GM10266 (cell line): ENCODE results near the gene ATP1B3.

ENCODE experiments used
- DNase-seq: peaks from one replicate; pipeline ENCODE4 v3.0.0; 2012; ENCODE audit errors: extremely low spot score
- TF ChIP-seq, protein P1 (sequence below): IDR thresholded peaks from 2 replicates; pipeline ENCODE4 v1.5.1; 2012; ENCODE audit warnings: mild to moderate bottlenecking, low read depth; ENCODE audit not compliant: control insufficient read depth, insufficient read depth; ENCODE audit errors: missing control alignments

The ATP1B3 gene

DNA sequence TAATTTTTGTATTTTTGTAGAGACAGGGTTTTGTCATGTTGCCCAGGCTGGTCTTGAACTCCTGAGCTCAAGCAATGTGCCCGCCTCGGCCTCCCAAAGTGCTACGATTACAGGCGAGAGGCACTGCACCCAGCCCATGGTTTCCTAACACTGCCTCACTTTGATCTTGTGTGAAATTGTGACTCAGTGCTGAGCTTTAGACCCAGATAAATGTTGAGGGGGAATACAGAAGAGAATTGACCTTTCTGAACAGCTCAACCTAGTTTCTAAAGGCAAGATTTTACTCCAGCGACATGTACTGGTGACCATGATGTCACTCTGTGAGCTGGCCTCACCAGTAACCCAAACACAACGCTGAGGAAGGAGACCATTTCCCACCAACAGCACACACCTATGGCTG lies 73.5 kb downstream of the ATP1B3 start:
- TF ChIP-seq, protein P1, sequence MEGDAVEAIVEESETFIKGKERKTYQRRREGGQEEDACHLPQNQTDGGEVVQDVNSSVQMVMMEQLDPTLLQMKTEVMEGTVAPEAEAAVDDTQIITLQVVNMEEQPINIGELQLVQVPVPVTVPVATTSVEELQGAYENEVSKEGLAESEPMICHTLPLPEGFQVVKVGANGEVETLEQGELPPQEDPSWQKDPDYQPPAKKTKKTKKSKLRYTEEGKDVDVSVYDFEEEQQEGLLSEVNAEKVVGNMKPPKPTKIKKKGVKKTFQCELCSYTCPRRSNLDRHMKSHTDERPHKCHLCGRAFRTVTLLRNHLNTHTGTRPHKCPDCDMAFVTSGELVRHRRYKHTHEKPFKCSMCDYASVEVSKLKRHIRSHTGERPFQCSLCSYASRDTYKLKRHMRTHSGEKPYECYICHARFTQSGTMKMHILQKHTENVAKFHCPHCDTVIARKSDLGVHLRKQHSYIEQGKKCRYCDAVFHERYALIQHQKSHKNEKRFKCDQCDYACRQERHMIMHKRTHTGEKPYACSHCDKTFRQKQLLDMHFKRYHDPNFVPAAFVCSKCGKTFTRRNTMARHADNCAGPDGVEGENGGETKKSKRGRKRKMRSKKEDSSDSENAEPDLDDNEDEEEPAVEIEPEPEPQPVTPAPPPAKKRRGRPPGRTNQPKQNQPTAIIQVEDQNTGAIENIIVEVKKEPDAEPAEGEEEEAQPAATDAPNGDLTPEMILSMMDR, result no peak
- no peak for DNase-seq

DNA sequence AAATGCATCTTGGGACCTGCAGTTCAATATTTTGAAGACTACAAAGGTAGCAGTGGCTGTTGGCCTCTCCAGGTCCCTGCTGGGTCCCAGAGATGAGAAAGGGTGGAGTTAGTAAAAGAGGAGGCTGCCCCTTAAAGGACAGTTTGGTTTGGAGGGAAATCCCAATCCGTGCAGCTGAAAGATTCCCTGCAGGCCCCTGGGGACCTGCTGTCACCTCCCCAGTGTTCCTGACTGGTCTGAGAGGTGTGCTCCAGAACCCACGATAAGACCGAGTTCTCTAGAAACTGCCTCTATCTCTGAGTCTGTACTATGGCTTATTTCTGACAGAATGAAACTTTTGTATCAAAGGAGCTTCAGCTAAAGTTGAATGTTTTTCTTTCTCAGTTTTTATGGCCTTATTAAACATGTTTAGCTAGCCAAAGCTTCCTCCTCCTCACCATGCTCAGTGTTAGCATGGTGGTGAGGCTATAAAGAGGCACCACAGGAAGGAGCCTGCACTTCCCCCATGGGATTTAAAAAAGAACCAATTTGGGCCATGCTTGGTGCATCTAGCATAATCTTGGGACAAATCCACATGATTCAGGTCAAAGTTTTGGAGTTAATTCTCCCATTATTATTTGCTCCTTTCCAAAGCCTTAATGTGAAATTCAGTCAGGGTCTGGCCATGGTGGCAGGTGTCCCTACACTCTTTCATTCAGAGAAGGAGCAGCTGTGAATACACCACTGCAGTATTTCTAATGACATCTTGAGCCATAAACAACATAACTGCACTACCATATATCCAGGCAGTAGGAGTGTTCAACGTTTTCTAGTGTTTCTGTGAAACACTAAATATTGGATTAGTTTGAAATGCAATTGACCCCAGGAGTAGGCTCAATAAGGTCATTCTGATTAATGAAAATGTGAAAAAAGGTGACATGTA lies 74.4 kb downstream of the ATP1B3 start:
- no peak for DNase-seq
- TF ChIP-seq, protein P1, result no peak

DNA sequence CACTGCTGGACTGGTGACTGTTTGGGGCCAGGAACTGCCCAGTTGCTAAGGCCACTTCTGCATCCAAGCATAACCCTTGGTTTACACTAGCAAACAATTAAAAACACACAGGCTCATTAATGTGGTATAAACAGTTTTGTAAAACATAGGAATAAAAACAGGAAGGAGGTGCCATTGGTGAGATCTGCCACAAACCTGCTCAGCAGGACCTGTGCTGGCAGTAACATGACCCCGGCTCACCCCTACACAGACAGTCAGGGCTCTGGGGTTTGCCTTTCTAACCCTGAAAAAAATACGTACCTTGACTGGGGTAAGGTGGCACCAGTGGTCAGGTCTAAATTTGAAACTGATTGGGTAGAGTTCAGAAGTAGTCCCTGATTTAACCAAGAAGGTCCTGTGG lies 76.2 kb downstream of the ATP1B3 start:
- TF ChIP-seq, protein P1, result no peak
- DNase-seq, result no peak

DNA sequence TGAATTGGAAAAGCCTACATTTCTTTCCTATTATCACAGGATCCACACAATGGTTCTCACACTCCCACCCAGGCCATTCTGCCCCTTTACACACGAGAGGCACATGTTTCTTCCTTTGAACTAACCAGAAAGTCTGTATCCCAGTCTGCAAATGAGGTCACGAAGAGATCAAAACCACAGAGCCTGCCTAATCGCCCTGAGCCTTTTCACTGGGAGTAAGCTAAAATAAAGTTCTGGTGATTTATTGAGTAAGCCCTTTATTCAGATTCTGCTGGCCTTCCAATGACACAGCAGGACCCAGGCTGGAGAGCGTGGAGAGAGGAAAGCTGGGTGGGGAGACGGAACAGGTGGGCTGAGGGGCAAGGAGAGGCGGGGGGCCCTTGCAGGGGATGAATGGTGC lies 78.7 kb downstream of the ATP1B3 start:
- TF ChIP-seq, protein P1, result no peak
- DNase-seq, result no peak

DNA sequence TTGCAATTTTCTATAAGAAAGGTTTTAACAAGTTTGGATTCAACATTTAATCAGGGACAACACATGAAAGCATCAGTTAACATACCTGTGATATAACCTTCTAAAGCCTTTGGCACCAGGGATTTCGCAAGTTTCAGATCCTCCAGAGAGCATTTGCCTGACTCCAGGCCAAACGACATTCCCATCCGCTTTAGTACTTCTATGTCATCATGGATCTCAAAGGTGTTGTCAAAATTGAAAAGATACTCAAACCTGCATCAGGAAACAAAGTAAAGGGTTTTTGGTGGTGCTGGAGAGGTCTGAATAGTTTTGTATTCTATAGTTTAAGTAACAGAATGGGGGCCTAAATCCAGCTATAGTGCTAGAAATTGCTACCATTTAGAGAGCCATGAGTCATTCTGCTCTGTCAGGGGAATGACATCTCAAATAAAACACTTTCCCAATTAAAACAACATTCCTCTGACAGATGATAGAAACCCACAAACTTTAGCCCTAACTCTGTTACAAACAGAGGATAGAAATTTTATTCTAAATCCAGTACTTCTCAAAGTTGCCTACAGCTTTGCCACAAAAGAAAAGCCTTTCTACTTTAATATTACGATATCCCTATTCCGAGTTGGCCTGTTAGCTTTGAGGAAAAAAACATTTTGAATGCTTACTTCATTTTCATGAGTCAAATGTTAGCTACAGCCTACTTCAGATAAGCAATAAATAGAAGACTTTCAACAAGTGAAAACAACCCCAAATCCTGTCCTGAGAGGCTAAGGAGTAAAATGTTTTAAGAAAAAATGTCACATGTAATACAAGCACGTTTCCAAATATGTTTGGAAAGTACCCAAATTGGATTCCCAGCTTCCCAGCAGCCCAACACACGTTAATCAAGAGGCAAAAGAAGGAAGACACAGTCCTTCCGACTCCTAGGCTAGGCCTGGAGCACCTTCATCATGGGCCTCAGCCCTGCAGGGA lies 83.4 kb downstream of the ATP1B3 start:
- DNase-seq, result no peak
- TF ChIP-seq, protein P1, result no peak

DNA sequence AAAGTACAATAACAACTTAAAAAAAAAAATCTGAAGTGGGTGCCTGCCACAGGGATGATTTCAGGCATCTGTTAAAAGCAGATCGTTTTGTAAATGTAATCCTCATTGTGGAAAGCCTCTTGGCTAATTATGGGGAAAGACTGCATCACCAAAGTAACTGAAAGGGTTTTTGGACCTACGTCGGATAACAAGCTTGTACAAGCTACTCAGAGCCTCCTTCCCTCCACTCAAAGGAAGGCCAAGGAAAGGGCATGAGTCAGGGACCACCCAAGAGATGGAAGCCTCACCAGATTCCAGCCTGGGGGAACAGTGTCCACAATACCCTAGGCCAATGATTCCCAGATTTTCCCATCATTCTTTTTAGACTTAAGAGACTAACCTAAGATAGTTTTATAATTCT lies 84.3 kb downstream of the ATP1B3 start:
- no peak for DNase-seq
- TF ChIP-seq, protein P1, result no peak
